GM18505 (cell line): ENCODE results near the gene ZC3H7B.

Experiments
- ATAC-seq: cut with Tn5 transposase; IDR thresholded peaks from one replicate; pipeline ENCODE4 v1.9.1; 2021; ENCODE audit not compliant: unreplicated experiment
- POLR2A ChIP-seq: IDR thresholded peaks from 4 replicates; pipeline ENCODE4 v1.6.1; 2011; ENCODE audit warnings: borderline replicate concordance; ENCODE audit not compliant: insufficient read depth, insufficient read length; ENCODE audit errors: extremely low read depth

ZC3H7B gene

DNA sequence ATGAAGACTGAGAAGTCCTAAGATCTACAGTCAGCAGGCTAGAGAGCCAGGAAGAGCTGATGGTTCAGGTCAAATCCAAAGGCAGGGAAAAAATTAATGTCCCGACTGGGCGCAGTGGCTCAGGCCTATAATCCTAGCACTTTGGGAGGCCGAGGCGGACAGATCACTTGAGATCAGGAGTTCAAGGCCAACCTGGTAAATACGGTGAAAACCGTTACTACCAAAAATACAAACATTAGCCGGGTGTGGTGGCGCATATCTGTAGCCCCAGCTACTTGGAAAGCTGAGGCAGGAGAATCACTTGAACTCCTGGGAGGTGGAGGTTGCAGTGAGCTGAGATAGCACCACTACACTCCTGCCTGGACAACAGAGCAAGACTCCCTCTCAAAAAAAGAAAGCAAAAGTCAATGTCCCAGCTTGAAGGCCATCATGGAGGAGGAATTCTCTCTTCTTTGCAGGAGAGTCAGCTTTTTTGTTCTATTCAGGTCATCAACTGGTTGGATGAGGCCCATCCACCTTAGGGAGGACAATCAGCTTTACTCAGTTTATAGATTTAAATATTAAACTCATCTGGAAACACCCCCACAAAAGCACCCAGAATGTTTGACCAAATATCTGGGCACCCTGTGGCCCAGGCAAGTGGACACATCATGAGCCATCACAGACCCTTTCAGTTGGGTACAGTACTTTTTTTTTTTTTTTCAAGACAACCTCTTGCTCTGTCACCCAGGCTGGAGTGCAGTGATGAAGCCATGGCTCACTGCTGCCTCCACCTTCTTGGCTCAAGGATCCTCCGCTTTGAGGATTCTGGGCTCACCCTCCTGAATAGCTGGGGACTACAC is 4.3 kb upstream of the ZC3H7B start:
- ATAC-seq = no peak
- no peak for TF ChIP-seq POLR2A

- no peak for ATAC-seq
- no peak for TF ChIP-seq POLR2A
Measured at GRCh38 chr22:41300661-41301060, 664 bp upstream of the ZC3H7B start.

DNA sequence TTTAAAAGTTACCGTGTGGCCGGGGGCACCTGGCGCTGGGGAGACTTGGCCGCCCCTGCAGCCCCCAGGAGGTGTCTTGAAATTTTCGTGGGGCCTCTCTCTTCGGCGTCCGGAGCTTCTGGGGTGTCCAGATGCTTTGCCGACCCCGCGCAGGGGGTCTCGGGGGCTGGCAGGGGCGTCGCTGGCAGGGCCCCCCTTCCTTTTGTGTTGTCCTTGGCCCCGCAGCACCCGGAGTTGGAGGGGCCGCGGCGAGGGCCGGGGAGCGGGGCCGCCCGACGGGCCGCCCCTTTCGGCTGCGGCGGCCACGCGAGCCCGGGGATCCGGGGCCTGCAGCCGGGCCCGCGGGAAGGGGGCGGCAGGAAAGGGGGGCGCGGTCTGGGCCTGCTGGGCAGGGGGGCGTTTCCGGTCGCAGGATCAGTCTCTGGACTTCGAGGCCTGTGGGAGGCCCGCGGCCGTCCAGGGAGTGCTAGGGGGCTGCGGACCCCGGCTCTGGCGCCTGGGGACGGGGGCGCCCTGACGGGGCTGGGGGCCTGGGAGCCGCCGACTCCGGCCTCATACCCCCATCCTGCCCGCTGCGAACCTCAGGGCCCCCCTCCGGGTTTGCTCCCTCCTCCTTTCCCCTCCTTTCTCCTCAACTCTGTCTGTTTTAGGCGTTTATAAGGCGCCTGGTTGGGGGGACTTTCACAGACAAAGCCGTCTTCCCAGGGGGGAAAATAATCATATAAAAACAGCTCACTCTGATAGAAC is 869 bp downstream of the ZC3H7B start:
- ATAC-seq = no peak
- TF ChIP-seq POLR2A = no peak

DNA sequence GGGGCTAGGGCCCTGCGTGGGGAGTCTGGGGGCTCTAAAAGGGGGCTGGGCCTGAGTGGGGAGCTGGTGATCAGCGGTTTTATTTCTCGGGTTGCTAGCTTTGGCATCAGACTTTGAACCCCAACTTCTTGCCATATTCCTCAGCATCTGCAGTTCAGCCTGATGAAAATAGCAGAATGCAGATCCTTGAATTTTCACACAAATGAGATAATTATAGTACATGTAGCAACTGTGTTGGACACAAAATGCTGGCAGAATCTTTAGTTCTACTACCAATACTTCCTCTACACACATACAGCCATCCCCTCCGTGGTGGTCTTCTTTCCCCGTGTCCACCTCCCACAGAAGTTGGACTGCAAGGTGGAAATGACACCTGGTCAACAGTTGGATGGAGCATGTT is 1.5 kb downstream of the ZC3H7B start:
- ATAC-seq = no peak

GRCh38 chr22:41305646-41306045 is 4.3 kb downstream of the ZC3H7B start:
- no peak for ATAC-seq

More for the DNA sequence above, 1.5 kb downstream of the ZC3H7B start:
- TF ChIP-seq POLR2A = no peak

DNA sequence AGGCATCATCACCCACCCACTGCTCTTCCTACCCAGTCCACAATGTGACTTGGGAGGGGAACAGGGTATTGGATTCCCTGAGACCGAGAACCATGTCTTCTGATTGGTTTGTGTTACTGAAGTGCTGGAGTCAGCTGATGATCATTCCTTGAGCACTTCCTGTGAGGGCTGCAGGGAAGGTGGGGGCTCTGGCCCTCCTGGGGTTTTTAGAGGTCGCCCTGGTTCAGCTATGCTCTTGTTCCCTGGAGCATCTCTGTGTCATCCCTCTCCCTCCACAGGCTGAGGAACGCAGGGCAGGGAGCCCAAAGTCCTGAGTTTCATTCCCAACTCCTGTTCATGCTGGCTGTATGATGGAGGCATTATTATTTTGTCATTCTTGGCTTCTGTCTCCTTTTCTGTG is 6.7 kb downstream of the ZC3H7B start:
- TF ChIP-seq POLR2A = no peak
- no peak for ATAC-seq

More at GRCh38 chr22:41305646-41306045, 4.3 kb downstream of the ZC3H7B start:
- no peak for TF ChIP-seq POLR2A

DNA sequence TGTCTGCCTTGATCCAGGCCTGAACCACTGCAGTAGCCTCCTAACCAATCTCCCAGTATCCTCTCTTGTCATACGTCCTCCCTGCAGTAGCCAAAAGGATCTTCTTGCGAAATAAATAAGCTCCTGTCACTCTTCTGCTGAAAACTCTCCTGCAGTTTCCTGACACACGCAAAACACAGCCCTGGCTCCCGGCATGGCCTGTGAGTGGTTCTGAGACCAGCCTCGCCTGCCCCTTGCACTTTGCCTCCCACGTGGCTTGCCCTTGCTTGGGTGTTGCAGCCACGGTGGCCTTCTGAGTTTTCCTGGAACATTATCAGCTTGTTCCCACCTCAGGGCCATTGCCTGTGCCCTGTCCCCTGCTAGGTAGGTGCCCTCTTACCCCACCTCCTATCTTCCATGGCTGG is 7.2 kb downstream of the ZC3H7B start:
- no peak for TF ChIP-seq POLR2A
- ATAC-seq = no peak

DNA sequence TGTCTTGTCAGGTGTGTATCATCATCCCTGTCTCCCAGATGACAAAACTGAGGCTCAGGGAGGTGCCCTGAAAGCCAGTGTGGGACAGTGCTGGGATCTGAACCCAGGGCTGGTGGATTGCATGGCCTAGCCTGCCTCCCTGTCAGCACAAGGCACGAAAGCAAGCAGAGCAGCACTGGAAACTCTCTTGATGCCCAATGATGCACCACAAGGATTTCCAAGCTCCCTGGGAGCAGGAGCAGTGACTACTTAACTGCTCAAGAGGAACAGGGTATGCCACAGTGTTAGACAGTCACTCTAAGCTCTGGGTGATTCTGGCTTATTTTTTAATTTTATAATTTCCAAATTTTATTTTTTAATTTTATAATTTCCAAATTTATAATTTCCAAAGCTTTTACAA is 9.0 kb downstream of the ZC3H7B start:
- no peak for TF ChIP-seq POLR2A
- no peak for ATAC-seq

GRCh38 chr22:41311487-41311886 is 10.2 kb downstream of the ZC3H7B start:
- no peak for ATAC-seq

DNA sequence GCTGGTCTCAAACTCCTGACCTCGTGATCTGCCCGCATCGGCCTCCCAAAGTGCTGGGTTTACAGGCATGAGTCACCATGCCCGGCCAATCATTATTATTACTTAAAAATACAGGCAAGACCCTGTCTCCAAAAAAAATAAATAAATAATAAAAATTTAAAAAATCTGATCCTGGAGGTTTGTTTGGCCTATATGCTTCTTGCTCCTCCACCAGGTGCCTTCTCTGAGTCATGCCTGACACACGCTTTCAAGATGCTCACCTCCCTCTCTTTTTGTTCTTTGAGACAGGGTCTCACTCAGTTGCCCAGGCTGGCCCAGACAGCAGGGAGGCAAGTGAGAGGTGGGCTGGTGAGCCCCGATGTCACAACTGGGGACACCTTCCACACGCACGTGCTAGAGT is 13.5 kb downstream of the ZC3H7B start:
- no peak for TF ChIP-seq POLR2A
- no peak for ATAC-seq

More at GRCh38 chr22:41311487-41311886, 10.2 kb downstream of the ZC3H7B start:
- no peak for TF ChIP-seq POLR2A

- TF ChIP-seq POLR2A = no peak
- ATAC-seq = no peak
Measured at GRCh38 chr22:41315586-41315985, 14.3 kb downstream of the ZC3H7B start.

DNA sequence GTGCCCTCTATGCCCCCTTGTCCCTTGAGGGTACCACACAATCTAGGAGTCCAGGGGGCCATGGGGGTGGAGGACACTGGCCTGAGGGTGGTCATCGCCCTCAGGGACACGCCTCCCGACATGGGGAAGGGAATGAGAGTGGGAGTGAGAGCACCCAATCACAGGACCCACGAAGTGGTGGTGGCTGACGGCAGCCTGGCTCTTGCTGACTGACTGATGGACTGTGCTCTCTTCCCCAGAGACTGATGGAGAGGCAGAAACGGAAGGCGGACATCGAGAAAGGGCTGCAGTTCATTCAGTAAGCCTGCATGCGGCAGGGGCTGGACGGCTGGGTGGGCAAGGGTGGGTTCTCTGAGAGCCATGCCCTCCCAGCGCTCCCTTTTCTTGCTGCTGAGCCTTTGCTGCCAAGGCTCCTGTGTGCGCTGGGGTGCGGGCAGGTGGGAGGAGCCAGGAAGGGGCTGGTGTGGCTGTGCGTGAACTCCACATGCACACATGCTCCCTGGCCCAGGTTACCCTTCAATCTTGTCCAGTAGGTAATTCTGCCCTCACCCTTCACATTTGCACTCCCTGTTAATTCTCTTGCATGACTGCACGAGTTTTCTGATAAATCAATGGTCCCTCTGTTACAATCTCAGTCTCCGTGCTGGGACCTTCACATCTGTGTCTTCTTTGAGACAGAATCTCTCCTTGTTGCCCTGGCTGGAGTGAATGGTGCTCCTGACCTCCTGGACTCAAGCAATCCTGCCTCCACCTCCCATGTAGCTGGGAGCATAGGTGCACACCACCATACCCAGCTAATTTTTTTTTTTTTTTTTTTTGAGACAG is 19.3 kb downstream of the ZC3H7B start:
- no peak for TF ChIP-seq POLR2A
- ATAC-seq = no peak

DNA sequence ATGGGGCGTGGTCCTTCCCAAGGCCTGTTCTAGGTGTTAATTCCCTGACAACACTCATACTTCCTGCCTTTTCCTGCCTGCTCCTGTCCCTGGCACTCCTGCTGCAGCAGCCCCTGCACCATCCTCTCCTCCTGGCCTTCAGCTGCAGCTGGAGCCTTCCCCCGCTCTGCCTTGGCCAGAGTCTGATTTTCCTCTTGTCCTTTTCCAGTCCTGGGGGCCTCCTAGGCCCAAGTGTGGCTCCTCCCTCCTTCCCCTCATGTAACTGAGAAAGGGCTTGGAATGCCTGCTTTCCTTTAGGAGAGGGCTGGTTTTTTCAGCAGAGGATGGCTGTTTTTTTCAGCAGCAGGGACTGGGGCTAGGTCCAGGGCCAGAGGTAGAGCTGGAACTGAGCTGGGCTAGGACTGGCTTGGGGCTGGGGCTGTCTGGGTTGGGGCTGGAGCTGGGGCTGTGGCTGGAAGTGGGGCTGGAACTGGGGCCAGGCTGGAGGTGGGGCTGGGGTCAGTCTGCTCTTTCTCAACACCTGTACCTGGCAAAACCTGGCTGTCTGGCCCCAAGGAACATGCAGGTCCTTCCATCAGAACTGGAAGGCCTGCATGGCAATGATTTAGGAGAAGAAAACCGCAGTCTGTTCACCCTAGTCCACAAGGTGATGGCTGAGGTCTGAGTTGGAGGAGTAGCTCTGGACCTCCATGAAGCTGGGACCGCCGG is 23.6 kb downstream of the ZC3H7B start:
- ATAC-seq = no peak
- no peak for TF ChIP-seq POLR2A

DNA sequence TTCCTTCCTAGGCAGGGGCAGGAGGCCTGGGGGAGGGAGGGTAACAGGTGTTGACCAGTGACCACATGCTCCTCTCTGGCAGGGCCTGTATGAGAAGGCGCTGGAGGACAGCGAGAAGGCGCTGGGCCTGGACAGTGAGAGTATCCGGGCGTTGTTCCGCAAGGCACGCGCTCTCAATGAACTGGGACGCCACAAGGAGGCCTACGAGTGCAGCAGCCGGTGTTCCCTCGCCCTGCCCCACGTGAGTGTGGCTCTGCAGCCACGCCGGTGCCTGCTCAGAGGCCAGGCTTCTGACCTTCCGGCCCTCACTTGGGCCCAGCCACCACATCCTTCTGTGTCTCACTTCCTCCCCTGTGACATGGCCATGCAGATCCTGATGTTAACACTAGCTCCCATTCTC is 25.8 kb downstream of the ZC3H7B start:
- no peak for ATAC-seq
- no peak for TF ChIP-seq POLR2A

GRCh38 chr22:41330169-41330568 is 28.8 kb downstream of the ZC3H7B start:
- TF ChIP-seq POLR2A = no peak
- no peak for ATAC-seq
